Effector memory CD8-positive, alpha-beta T cell (primary cell): ENCODE measurements around the gene ZNF516.
"Not testable (repeated sequence)": the region's sequence is repeated elsewhere in the genome, so short reads cannot be mapped to it uniquely, and the experiment has no call there.

Source experiments
- ATAC-seq: fragments of 150-1000 bp; cut with Tn5 transposase; replicated peaks from 2 replicates; pipeline ENCODE4 v1.10.0; 2021; ENCODE audit warnings: mild to moderate bottlenecking, moderate library complexity
- DNase-seq, 3 experiments: peaks; one replicate each; pipeline ENCODE4 v3.0.0; 2021
- H3K27ac Mint-ChIP-seq, 2 donors: one replicate each; pipeline ENCODE4 v1.8.0; 2022; ENCODE audit warnings: mild to moderate bottlenecking in 2 of 2, mixed read lengths in 2 of 2, moderate library complexity in 2 of 2
- H3K27me3 Mint-ChIP-seq, 2 donors: one replicate each; pipeline ENCODE4 v1.8.0; 2022; ENCODE audit warnings: mixed read lengths in 2 of 2
- H3K36me3 Mint-ChIP-seq: one replicate; pipeline ENCODE4 v1.8.0; 2022; ENCODE audit warnings: mild to moderate bottlenecking, moderate library complexity, mixed read lengths; ENCODE audit not compliant: insufficient read depth
- H3K4me1 Mint-ChIP-seq, 2 donors: one replicate each; pipeline ENCODE4 v1.8.0; 2022; ENCODE audit warnings: low read depth in 2 of 2, mixed read lengths in 2 of 2
- H3K4me3 Mint-ChIP-seq, 2 donors: one replicate each; pipeline ENCODE4 v1.8.0; 2022; ENCODE audit warnings: mild to moderate bottlenecking in 2 of 2, mixed read lengths in 2 of 2, moderate library complexity in 2 of 2
- H3K9me3 Mint-ChIP-seq, 2 donors: one replicate each; pipeline ENCODE4 v1.8.0; 2022; ENCODE audit warnings: mixed read lengths in 2 of 2
- total RNA-seq, 9 experiments: gene quantifications; one replicate each; lab custom pipeline; 2026; lab: John Stamatoyannopoulos, UW

ZNF516 gene
- 2.2 to 24.4 (median 6.8) reads per million in 9 experiments for total RNA-seq

- DNase-seq (no peak), ATAC-seq (peak; percentile 14)
- peak within 1 kb of the TSS in 1 of 2 donors; percentile 51 for H3K27ac Mint-ChIP-seq
- peaks cover 15% of the 10 kb centered on the region for H3K36me3 Mint-ChIP-seq
- H3K4me3 Mint-ChIP-seq: peak within 1 kb of the TSS; percentile 83 to 90
- H3K4me1 Mint-ChIP-seq: peaks cover 27 to 32% of the 10 kb centered on the region in 2 donors
- H3K9me3 Mint-ChIP-seq: no peaks in the 10 kb centered on the region
- H3K27me3 Mint-ChIP-seq: peaks cover 68 to 69% of the 10 kb centered on the region in 2 donors
Measured at GRCh38 chr18:76495006-76495370, at the start of gene ZNF516. TSS of gene ZNF516 (minus strand) at chr18:76495242. CDS start at chr18:76443054, 52,188 bp downstream.

- Mint-ChIP-seq H3K27ac (no peak overlapping the region), H3K36me3 (peaks cover 4% of the 10 kb centered on the region), H3K4me3 (no peak overlapping the region), H3K9me3 (no peaks in the 10 kb centered on the region), H3K4me1 (no peaks in the 10 kb centered on the region), H3K27me3 (peaks cover 17 to 46% of the 10 kb centered on the region in 2 donors)
- DNase-seq (no peak), ATAC-seq (no peak)
Measured at GRCh38 chr18:76538846-76539245, 43.8 kb upstream of the ZNF516 start.

GRCh38 chr18:76537621-76538020 lies 42.6 kb upstream of the ZNF516 start:
- DNase-seq (no peak), ATAC-seq (no peak)
- Mint-ChIP-seq H3K9me3 (no peaks in the 10 kb centered on the region), H3K4me3 (no peak overlapping the region), H3K27me3 (peaks cover 17 to 38% of the 10 kb centered on the region in 2 donors), H3K36me3 (peaks cover 4% of the 10 kb centered on the region), H3K4me1 (no peaks in the 10 kb centered on the region), H3K27ac (no peak overlapping the region)

- H3K4me3 Mint-ChIP-seq, H3K36me3 Mint-ChIP-seq, H3K4me1 Mint-ChIP-seq, H3K27ac Mint-ChIP-seq, H3K9me3 Mint-ChIP-seq, DNase-seq, ATAC-seq: not testable (repeated sequence)
- peaks cover 17 to 38% of the 10 kb centered on the region in 2 donors for H3K27me3 Mint-ChIP-seq
Measured at GRCh38 chr18:76536593-76536992, 41.6 kb upstream of the ZNF516 start.

GRCh38 chr18:76532875-76533274 lies 37.8 kb upstream of the ZNF516 start:
- Mint-ChIP-seq H3K36me3 (no peaks in the 10 kb centered on the region), H3K4me1 (peaks cover 3 to 4% of the 10 kb centered on the region in 2 donors), H3K9me3 (no peaks in the 10 kb centered on the region), H3K27me3 (peaks cover 17 to 21% of the 10 kb centered on the region in 2 donors), H3K27ac (no peak overlapping the region), H3K4me3 (no peak overlapping the region)
- ATAC-seq (no peak), DNase-seq (no peak)

GRCh38 chr18:76530846-76531245 lies 35.8 kb upstream of the ZNF516 start:
- peaks cover 3 to 4% of the 10 kb centered on the region in 2 donors for H3K4me1 Mint-ChIP-seq
- ATAC-seq (no peak), DNase-seq (no peak)
- H3K27me3 Mint-ChIP-seq: peaks cover 27 to 32% of the 10 kb centered on the region in 2 donors
- H3K27ac Mint-ChIP-seq: no peak overlapping the region
- no peaks in the 10 kb centered on the region for H3K36me3 Mint-ChIP-seq
- no peak overlapping the region for H3K4me3 Mint-ChIP-seq
- H3K9me3 Mint-ChIP-seq: no peaks in the 10 kb centered on the region

GRCh38 chr18:76530391-76530790 lies 35.3 kb upstream of the ZNF516 start:
- Mint-ChIP-seq H3K4me1 (peaks cover 3 to 5% of the 10 kb centered on the region in 2 donors), H3K27ac (no peak overlapping the region), H3K4me3 (no peak overlapping the region), H3K36me3 (no peaks in the 10 kb centered on the region), H3K9me3 (no peaks in the 10 kb centered on the region), H3K27me3 (peaks cover 30 to 33% of the 10 kb centered on the region in 2 donors)
- ATAC-seq: no peak
- no peak for DNase-seq

GRCh38 chr18:76529433-76529811 lies 34.4 kb upstream of the ZNF516 start:
- Mint-ChIP-seq H3K4me3 (peak overlapping the region; percentile 34 to 64), H3K9me3 (no peaks in the 10 kb centered on the region), H3K27me3 (peaks cover 34 to 37% of the 10 kb centered on the region in 2 donors), H3K36me3 (no peaks in the 10 kb centered on the region), H3K4me1 (peaks cover 3 to 8% of the 10 kb centered on the region in 2 donors), H3K27ac (no peak overlapping the region)
- DNase-seq (no peak), ATAC-seq (no peak)

- H3K27me3 Mint-ChIP-seq: peaks cover 34 to 41% of the 10 kb centered on the region in 2 donors
- H3K4me3 Mint-ChIP-seq: peak overlapping the region; percentile 34 to 64
- peak; percentile 39 for ATAC-seq
- H3K9me3 Mint-ChIP-seq: no peaks in the 10 kb centered on the region
- no peak overlapping the region for H3K27ac Mint-ChIP-seq
- DNase-seq: no peak
- H3K4me1 Mint-ChIP-seq: peaks cover 3 to 8% of the 10 kb centered on the region in 2 donors
- no peaks in the 10 kb centered on the region for H3K36me3 Mint-ChIP-seq
Measured at GRCh38 chr18:76528477-76529432, 33.7 kb upstream of the ZNF516 start.

- Mint-ChIP-seq H3K27me3 (peaks cover 45 to 52% of the 10 kb centered on the region in 2 donors), H3K27ac (no peak overlapping the region), H3K36me3 (no peaks in the 10 kb centered on the region), H3K4me1 (peaks cover 3 to 8% of the 10 kb centered on the region in 2 donors), H3K4me3 (no peak overlapping the region), H3K9me3 (no peaks in the 10 kb centered on the region)
- ATAC-seq (no peak), DNase-seq (no peak)
Measured at GRCh38 chr18:76525911-76526310, 30.9 kb upstream of the ZNF516 start.

- no peaks in the 10 kb centered on the region for H3K36me3 Mint-ChIP-seq
- peak; percentile 78 for ATAC-seq
- H3K27ac Mint-ChIP-seq: peak overlapping the region in 1 of 2 donors; percentile 68
- peaks cover 45 to 52% of the 10 kb centered on the region in 2 donors for H3K27me3 Mint-ChIP-seq
- DNase-seq: no peak
- H3K4me3 Mint-ChIP-seq: peak overlapping the region in 1 of 2 donors; percentile 56
- H3K9me3 Mint-ChIP-seq: no peaks in the 10 kb centered on the region
- peaks cover 3 to 8% of the 10 kb centered on the region in 2 donors for H3K4me1 Mint-ChIP-seq
Measured at GRCh38 chr18:76524900-76525698, 30.1 kb upstream of the ZNF516 start.

GRCh38 chr18:76524477-76524876 lies 29.4 kb upstream of the ZNF516 start:
- Mint-ChIP-seq H3K27me3 (peaks cover 44 to 52% of the 10 kb centered on the region in 2 donors), H3K36me3 (no peaks in the 10 kb centered on the region), H3K27ac (no peak overlapping the region), H3K4me1 (peaks cover 3 to 8% of the 10 kb centered on the region in 2 donors), H3K9me3 (no peaks in the 10 kb centered on the region), H3K4me3 (no peak overlapping the region)
- ATAC-seq: no peak
- no peak for DNase-seq

GRCh38 chr18:76522551-76522950 lies 27.5 kb upstream of the ZNF516 start:
- Mint-ChIP-seq H3K4me1 (peaks cover 7 to 10% of the 10 kb centered on the region in 2 donors), H3K36me3 (no peaks in the 10 kb centered on the region), H3K4me3 (no peak overlapping the region), H3K9me3 (no peaks in the 10 kb centered on the region), H3K27ac (no peak overlapping the region), H3K27me3 (peaks cover 46 to 58% of the 10 kb centered on the region in 2 donors)
- DNase-seq (no peak), ATAC-seq (no peak)
